Stomach (tissue), 9 donors: Measurements from ENCODE around the gene MZF1. TPM values are rescaled to one million over a fixed set of nuclear protein-coding genes. Genes with fewer than 3 reads are reported as not detected.

ENCODE experiments used
- DNase-seq, 2 donors: peaks; one replicate each; pipeline versions ENCODE4 v3.0.0 to v3.0.0-alpha.2; 2013 to 2019
- H3K27ac ChIP-seq, 5 donors: fragments of 200-600 bp in 4 of 5; sonication (generic) in 4 of 5; one replicate each; pipeline ENCODE4 v1.5.1; 2013 to 2019; ENCODE audit warnings: mild to moderate bottlenecking in 1 of 5, moderate library complexity in 1 of 5
- H3K27me3 ChIP-seq, 3 donors: fragments of 200-600 bp; sonication (generic); one replicate each; pipeline ENCODE4 v1.5.1; 2017 to 2019; ENCODE audit warnings: mixed run types in 1 of 3
- H3K36me3 ChIP-seq, 4 donors: fragments of 200-600 bp; sonication (generic); 1 replicate in 3 of 4; 2 replicates in 1 of 4; pipeline ENCODE4 v1.5.1; 2016 to 2019
- H3K4me1 ChIP-seq, 4 donors: fragments of 200-600 bp; sonication (generic); one replicate each; pipeline ENCODE4 v1.5.1; 2016 to 2019
- H3K4me3 ChIP-seq, 4 donors: fragments of 200-600 bp; sonication (generic) in 3 of 4; one replicate each; pipeline ENCODE4 v1.5.1; 2016 to 2019; ENCODE audit warnings: mild to moderate bottlenecking in 1 of 4
- H3K9me3 ChIP-seq, 4 donors: fragments of 200-600 bp; sonication (generic); one replicate each; pipeline ENCODE4 v1.5.1; 2016 to 2019
- EP300 ChIP-seq: sonication (generic); formaldehyde crosslinking; IDR thresholded peaks from one replicate; pipeline ENCODE4 v1.6.1; 2017; ENCODE audit warnings: antibody characterized with exemption
- POLR2A ChIP-seq, 4 donors: fragments of 450-650 bp; IDR thresholded peaks; one replicate each; pipeline ENCODE4 v1.6.1; 2016; ENCODE audit warnings: antibody characterized with exemption in 4 of 4, control low read depth in 2 of 4, mild to moderate bottlenecking in 1 of 4, moderate library complexity in 1 of 4
- POLR2AphosphoS5 ChIP-seq, 3 donors: sonication (generic); formaldehyde crosslinking; IDR thresholded peaks; one replicate each; pipeline ENCODE4 v1.6.1; 2016; ENCODE audit warnings: antibody characterized with exemption in 3 of 3
- WGBS, 5 donors: extraction: QIAGEN DNeasy Blood & Tissue Kit in 3 of 5; methylation state at CpG; one replicate each; pipeline versions ENCODE4 v1.1.5 to v1.1.7; 2013 to 2018; 5-methylcytosine and 5-hydroxymethylcytosine counted together
- intact Hi-C: fragments of 100-400 bp; cut with DNase I; formaldehyde crosslinking; loops from one replicate; pipeline ENCODE4 v1.15.1; 2023; ENCODE audit warnings: low total_unique reads
- polyA plus RNA-seq, 3 donors: library from polyadenylated mRNA; stranded (reverse); fragments of 200-250 nt; gene quantifications; one replicate each; pipeline ENCODE4 v1.2.3, GENCODE V29; 2013
- total RNA-seq, 5 donors: library from RNA; depleted of rRNA; stranded (reverse); fragments of >200 nt; gene quantifications; one replicate each; pipeline versions ENCODE4 v1.1.0 to v1.2.3, GENCODE V29; 2014 to 2016
- TF ChIP-seq, protein P1 (sequence below), 7 experiments: fragments of 450-650 bp in 4 of 7; fragments of 200-600 bp in 3 of 7; sonication (generic) in 3 of 7; IDR thresholded peaks; one replicate each; pipeline ENCODE4 v1.5.1; 2016 to 2019; ENCODE audit warnings: antibody characterized with exemption in 7 of 7, control low read depth in 2 of 7, mild to moderate bottlenecking in 1 of 7
- donor health status: healthy with polysubstance abuse.
- donor health status: Bipolar disorder and iron deficiency.
- donor health status: healthy.

The MZF1 gene
- total and polyA plus RNA-seq, 8 donors = 14.0 to 84.9 (median 49.3) TPM

DNA sequence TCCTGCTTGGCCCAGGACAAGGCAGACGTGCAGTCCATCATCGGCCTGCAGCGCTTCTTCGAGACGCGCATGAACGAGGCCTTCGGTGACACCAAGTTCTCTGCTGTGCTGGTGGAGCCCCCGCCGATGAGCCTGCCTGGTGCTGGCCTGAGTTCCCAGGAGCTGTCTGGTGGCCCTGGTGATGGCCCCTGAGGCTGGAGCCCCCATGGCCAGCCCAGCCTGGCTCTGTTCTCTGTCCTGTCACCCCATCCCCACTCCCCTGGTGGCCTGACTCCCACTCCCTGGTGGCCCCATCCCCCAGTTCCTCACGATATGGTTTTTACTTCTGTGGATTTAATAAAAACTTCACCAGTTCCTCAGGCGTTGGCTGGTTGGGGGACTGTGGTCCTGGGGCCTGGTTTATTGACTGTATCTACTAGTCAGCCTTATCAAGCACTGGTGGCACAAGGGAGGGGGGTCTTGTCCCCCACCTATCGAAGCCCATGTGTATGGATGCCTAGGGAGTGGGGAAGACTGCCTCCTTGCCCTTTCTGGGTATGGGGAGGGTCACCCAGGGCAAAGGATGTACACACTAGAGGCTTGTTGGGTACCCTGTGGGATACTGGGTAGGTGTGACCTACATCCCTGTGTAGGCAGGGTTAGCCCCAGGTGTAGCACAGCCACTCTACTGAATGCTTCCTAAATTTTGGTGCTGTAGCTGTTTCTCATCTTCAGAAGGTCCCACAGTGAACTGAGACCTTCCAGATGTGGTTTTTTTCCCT lies 22.6 kb downstream of the MZF1 start:
- 76 to 90% (median 84%) methylated on average over 10 to 13 of the region's 13 CpGs for WGBS, 5 donors
- Histone ChIP-seq H3K27ac (no peak overlapping the region), H3K27me3 (no peaks in the 10 kb centered on the region), H3K36me3 (peaks cover 69 to 82% (median 77%) of the 10 kb centered on the region in 4 donors), H3K4me1 (peaks cover 32 to 62% (median 55%) of the 10 kb centered on the region in 4 donors), H3K4me3 (no peak overlapping the region), H3K9me3 (no peaks in the 10 kb centered on the region)
- TF ChIP-seq POLR2A (IDR thresholded peaks at IDR 0.05) = no peak
- TF ChIP-seq, protein P1, sequence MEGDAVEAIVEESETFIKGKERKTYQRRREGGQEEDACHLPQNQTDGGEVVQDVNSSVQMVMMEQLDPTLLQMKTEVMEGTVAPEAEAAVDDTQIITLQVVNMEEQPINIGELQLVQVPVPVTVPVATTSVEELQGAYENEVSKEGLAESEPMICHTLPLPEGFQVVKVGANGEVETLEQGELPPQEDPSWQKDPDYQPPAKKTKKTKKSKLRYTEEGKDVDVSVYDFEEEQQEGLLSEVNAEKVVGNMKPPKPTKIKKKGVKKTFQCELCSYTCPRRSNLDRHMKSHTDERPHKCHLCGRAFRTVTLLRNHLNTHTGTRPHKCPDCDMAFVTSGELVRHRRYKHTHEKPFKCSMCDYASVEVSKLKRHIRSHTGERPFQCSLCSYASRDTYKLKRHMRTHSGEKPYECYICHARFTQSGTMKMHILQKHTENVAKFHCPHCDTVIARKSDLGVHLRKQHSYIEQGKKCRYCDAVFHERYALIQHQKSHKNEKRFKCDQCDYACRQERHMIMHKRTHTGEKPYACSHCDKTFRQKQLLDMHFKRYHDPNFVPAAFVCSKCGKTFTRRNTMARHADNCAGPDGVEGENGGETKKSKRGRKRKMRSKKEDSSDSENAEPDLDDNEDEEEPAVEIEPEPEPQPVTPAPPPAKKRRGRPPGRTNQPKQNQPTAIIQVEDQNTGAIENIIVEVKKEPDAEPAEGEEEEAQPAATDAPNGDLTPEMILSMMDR (IDR thresholded peaks at IDR 0.05) = no peak
- intact Hi-C loops = no loop called here
- no peak for DNase-seq

DNA sequence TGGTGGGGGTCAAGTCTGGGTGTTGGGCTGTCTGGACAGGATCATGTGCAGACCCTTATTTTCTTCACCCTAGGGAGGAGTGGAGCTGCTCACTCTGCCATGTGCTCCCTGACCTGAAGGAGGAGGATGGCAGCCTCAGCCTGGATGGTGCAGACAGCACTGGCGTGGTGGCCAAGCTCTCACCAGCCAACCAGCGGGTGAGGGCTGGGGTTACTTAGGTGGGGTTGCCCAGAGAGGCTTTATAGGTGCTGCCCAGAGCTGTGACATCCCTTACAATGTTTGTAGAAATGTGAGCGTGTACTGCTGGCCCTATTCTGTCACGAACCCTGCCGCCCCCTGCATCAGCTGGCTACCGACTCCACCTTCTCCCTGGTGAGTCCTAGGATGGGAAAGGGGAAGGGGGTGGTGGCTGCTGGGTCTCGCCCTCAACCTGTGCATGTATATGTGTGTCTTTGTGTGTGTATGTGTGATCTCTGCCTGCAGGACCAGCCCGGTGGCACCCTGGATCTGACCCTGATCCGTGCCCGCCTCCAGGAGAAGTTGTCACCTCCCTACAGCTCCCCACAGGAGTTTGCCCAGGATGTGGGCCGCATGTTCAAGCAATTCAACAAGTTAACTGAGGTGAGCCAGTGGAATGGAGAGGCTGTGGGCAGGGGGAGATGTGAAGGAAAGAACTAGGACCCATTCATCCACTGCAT lies 23.3 kb downstream of the MZF1 start:
- TF ChIP-seq POLR2A (IDR thresholded peaks at IDR 0.05) (no peak), EP300 (no peak), POLR2AphosphoS5 (IDR thresholded peaks at IDR 0.05) (no peak)
- TF ChIP-seq, protein P1 (IDR thresholded peaks at IDR 0.05) = no peak
- H3K27ac ChIP-seq = no peak overlapping the region
- H3K27me3 ChIP-seq = no peaks in the 10 kb centered on the region
- peaks cover 67 to 80% (median 76%) of the 10 kb centered on the region in 4 donors for H3K36me3 ChIP-seq
- no peak for DNase-seq
- no peaks in the 10 kb centered on the region for H3K9me3 ChIP-seq
- intact Hi-C loops = no loop called here
- no peak overlapping the region for H3K4me3 ChIP-seq
- H3K4me1 ChIP-seq = peaks cover 33 to 63% (median 55%) of the 10 kb centered on the region in 4 donors
- 85 to 88% (median 87%) methylated on average over 11 of the region's 11 CpGs; no CpG with 5 or more reads in 1 of the 5 donors for WGBS, 5 donors

DNA sequence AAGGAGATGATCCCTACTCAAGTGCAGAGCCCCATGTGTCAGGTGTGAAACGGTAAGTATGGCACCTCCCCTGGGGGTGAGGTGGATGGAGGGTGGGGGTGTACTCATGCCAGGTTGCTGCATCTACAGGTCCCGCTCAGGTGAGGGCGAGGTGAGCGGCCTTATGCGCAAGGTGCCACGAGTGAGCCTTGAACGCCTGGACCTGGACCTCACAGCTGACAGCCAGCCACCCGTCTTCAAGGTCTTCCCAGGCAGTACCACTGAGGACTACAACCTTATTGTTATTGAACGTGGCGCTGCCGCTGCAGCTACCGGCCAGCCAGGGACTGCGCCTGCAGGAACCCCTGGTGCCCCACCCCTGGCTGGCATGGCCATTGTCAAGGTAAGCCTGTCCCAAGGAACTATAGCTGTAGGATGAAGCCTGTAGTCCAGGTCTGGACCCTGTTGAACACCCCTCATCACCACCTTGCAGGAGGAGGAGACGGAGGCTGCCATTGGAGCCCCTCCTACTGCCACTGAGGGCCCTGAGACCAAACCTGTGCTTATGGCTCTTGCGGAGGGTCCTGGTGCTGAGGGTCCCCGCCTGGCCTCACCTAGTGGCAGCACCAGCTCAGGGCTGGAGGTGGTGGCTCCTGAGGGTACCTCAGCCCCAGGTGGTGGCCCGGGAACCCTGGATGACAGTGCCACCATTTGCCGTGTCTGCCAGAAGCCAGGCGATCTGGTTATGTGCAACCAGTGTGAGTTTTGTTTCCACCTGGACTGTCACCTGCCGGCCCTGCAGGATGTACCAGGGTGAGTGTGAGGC lies 24.1 kb downstream of the MZF1 start:
- H3K27ac ChIP-seq = no peak overlapping the region
- TF ChIP-seq, protein P1 (IDR thresholded peaks at IDR 0.05) = no peak
- no peak for TF ChIP-seq POLR2AphosphoS5 (IDR thresholded peaks at IDR 0.05)
- TF ChIP-seq POLR2A (IDR thresholded peaks at IDR 0.05) = no peak
- no peak for TF ChIP-seq EP300
- peaks cover 67 to 80% (median 76%) of the 10 kb centered on the region in 4 donors for H3K36me3 ChIP-seq
- peaks cover 30 to 59% (median 49%) of the 10 kb centered on the region in 4 donors for H3K4me1 ChIP-seq
- H3K9me3 ChIP-seq = no peaks in the 10 kb centered on the region
- 87 to 91% (median 89%) methylated on average over 17 to 20 of the region's 20 CpGs for WGBS, 5 donors
- no peaks in the 10 kb centered on the region for H3K27me3 ChIP-seq
- DNase-seq = no peak
- intact Hi-C loops = no loop called here
- H3K4me3 ChIP-seq = no peak overlapping the region
